ENCODE measurements around the gene NHSL1. TPM values are rescaled to one million over a fixed set of nuclear protein-coding genes. Genes with fewer than 3 reads are reported as not detected.

NHSL1 gene
- total RNA-seq, 2 experiments from 2014 or later: 0.06 to 0.08 TPM

- Mint-ChIP-seq H3K27me3 (no peaks in the 10 kb centered on the region), H3K4me3 (no peak overlapping the region), H3K4me1 (ENCODE audit: low read depth) (peaks cover 5% of the 10 kb centered on the region), H3K27ac (no peak overlapping the region), H3K9me3 (no peaks in the 10 kb centered on the region), H3K36me3 (ENCODE audit: low read depth) (no peaks in the 10 kb centered on the region)
- no peak for TF ChIP-seq CTCF (IDR thresholded peaks at IDR 0.05)
- ATAC-seq (ENCODE audit: poor library complexity) (no peak), DNase-seq (no peak)
- ChIA-PET CTCF (interaction anchor here (1.2 to 1.8 kb wide), 4 partner anchors 10 to 79 kb away, joined by 3 to 8 read pairs (median 4); no protein-coding TSS in a partner anchor), POLR2A (interaction anchor here (1.0 kb wide), 1 partner anchor 53 kb away, joined by 3 read pairs; no protein-coding TSS in a partner anchor)
- Histone ChIP-seq H3K27me3 (ENCODE audit: control insufficient read depth in 1 of 2, insufficient read depth in 2 of 2, low read length in 2 of 2) (no peaks in the 10 kb centered on the region), H3K4me1 (ENCODE audit: insufficient read depth, low read length) (no peaks in the 10 kb centered on the region), H3K9me3 (ENCODE audit: control insufficient read depth in 1 of 2, insufficient read depth in 1 of 2, low read length in 2 of 2) (no peaks in the 10 kb centered on the region), H3K4me3 (ENCODE audit: low read length) (no peak overlapping the region), H3K36me3 (ENCODE audit: insufficient read depth, low read length) (no peaks in the 10 kb centered on the region), H3K27ac (ENCODE audit: low read depth in 1 of 2, low read length in 2 of 2) (no peak overlapping the region)
- intact Hi-C loops (cut with DNase I, micrococcal nuclease): loop anchor here in 1 of 2 experiments (10.0 kb wide), 1 partner anchor 503 kb away; no protein-coding TSS in a partner anchor
Observed at GRCh38 chr6:138507977-138508675, 8.8 kb upstream of the NHSL1 start.

GRCh38 chr6:138504764-138505689, 5.7 kb upstream of the NHSL1 start:
- ChIA-PET POLR2A (no interaction called here), CTCF (no interaction called here)
- H3K9me3 ChIP-seq (ENCODE audit: control insufficient read depth in 1 of 2, insufficient read depth in 1 of 2, low read length in 2 of 2): no peaks in the 10 kb centered on the region
- no peaks in the 10 kb centered on the region for H3K36me3 Mint-ChIP-seq (ENCODE audit: low read depth)
- no peak overlapping the region for H3K27ac ChIP-seq (ENCODE audit: low read depth in 1 of 2, low read length in 2 of 2)
- no peaks in the 10 kb centered on the region for H3K27me3 Mint-ChIP-seq
- peaks cover 0 to 3% of the 10 kb centered on the region in 2 experiments for H3K27me3 ChIP-seq (ENCODE audit: control insufficient read depth in 1 of 2, insufficient read depth in 2 of 2, low read length in 2 of 2)
- intact Hi-C loops (cut with DNase I, micrococcal nuclease): loop anchor here in 1 of 2 experiments (10.0 kb wide), 1 partner anchor 500 kb away; no protein-coding TSS in a partner anchor
- no peak for ATAC-seq (ENCODE audit: poor library complexity)
- H3K36me3 ChIP-seq (ENCODE audit: insufficient read depth, low read length): no peaks in the 10 kb centered on the region
- no peak for DNase-seq
- H3K4me1 Mint-ChIP-seq (ENCODE audit: low read depth): peaks cover 5% of the 10 kb centered on the region
- no peaks in the 10 kb centered on the region for H3K4me1 ChIP-seq (ENCODE audit: insufficient read depth, low read length)
- H3K27ac Mint-ChIP-seq: no peak overlapping the region
- H3K4me3 ChIP-seq (ENCODE audit: low read length): no peak overlapping the region
- no peak for TF ChIP-seq CTCF (IDR thresholded peaks at IDR 0.05)
- no peaks in the 10 kb centered on the region for H3K9me3 Mint-ChIP-seq
- no peak overlapping the region for H3K4me3 Mint-ChIP-seq

GRCh38 chr6:138503881-138504680, 4.8 kb upstream of the NHSL1 start:
- Mint-ChIP-seq H3K36me3 (ENCODE audit: low read depth) (no peaks in the 10 kb centered on the region), H3K27me3 (no peaks in the 10 kb centered on the region), H3K4me1 (ENCODE audit: low read depth) (peaks cover 4% of the 10 kb centered on the region), H3K9me3 (no peaks in the 10 kb centered on the region), H3K27ac (no peak overlapping the region), H3K4me3 (no peak overlapping the region)
- Histone ChIP-seq H3K27ac (ENCODE audit: low read depth in 1 of 2, low read length in 2 of 2) (no peak overlapping the region), H3K27me3 (ENCODE audit: control insufficient read depth in 1 of 2, insufficient read depth in 2 of 2, low read length in 2 of 2) (peaks cover 0 to 3% of the 10 kb centered on the region in 2 experiments), H3K9me3 (ENCODE audit: control insufficient read depth in 1 of 2, insufficient read depth in 1 of 2, low read length in 2 of 2) (no peaks in the 10 kb centered on the region), H3K4me1 (ENCODE audit: insufficient read depth, low read length) (no peaks in the 10 kb centered on the region), H3K36me3 (ENCODE audit: insufficient read depth, low read length) (no peaks in the 10 kb centered on the region), H3K4me3 (ENCODE audit: low read length) (no peak overlapping the region)
- ChIA-PET POLR2A (no interaction called here), CTCF (no interaction called here)
- DNase-seq (no peak), ATAC-seq (ENCODE audit: poor library complexity) (no peak)
- intact Hi-C loops (cut with DNase I, micrococcal nuclease): loop anchor here in 1 of 2 experiments (10.0 kb wide), 1 partner anchor 499 kb away; no protein-coding TSS in a partner anchor
- TF ChIP-seq CTCF (IDR thresholded peaks at IDR 0.05): no peak
